HepG2 (cell line): ENCODE results near the gene DPF1. TPM values are rescaled to one million over a fixed set of nuclear protein-coding genes. Genes with fewer than 3 reads are reported as not detected.

ENCODE experiments used
- BCL6 ChIP-seq: IDR thresholded peaks from 2 replicates; pipeline ENCODE4 v1.6.1; 2016; ENCODE audit warnings: missing genetic modification reagents, missing compliant biosample characterization
- CHD2 ChIP-seq: IDR thresholded peaks from 2 replicates; pipeline ENCODE4 v1.6.1; 2011; ENCODE audit warnings: low read depth, low read length, improper control_type of control experiment
- CHD4 ChIP-seq: fragments of 200-600 bp; sonication (generic); IDR thresholded peaks from 2 replicates; pipeline ENCODE4 v1.7.0; 2017; ENCODE audit warnings: mild to moderate bottlenecking, low read length, borderline replicate concordance
- ERF ChIP-seq: IDR thresholded peaks from 2 replicates; pipeline ENCODE4 v1.6.1; 2018; ENCODE audit warnings: missing biosample characterization, missing genetic modification reagents
- GTF2F1 ChIP-seq: fragments of 150-350 bp; IDR thresholded peaks from 2 replicates; pipeline ENCODE4 v1.6.1; 2014; ENCODE audit warnings: low read length
- MED1 ChIP-seq: sonication (generic); formaldehyde crosslinking; IDR thresholded peaks from 2 replicates; pipeline ENCODE4 v1.4.0; 2020; ENCODE audit warnings: missing genetic modification reagents
- MEIS1 ChIP-seq: sonication (generic); formaldehyde crosslinking; IDR thresholded peaks from 2 replicates; pipeline ENCODE4 v1.9.0; 2021; ENCODE audit warnings: mild to moderate bottlenecking, missing genetic modification reagents, moderate library complexity, borderline replicate concordance
- NR2F1 ChIP-seq, 2 experiments: fragments of 450-650 bp in 1 of 2; formaldehyde crosslinking in 1 of 2; IDR thresholded peaks; 2 replicates each; pipeline versions ENCODE4 v1.5.0 to v1.6.1; 2016 to 2020; ENCODE audit warnings: mild to moderate bottlenecking in 1 of 2, missing compliant biosample characterization in 1 of 2, missing genetic modification reagents in 1 of 2, moderate library complexity in 1 of 2
- PHF8 ChIP-seq: sonication (generic); formaldehyde crosslinking; IDR thresholded peaks from 2 replicates; pipeline ENCODE4 v1.5.0; 2020; ENCODE audit warnings: missing genetic modification reagents
- RARA ChIP-seq: IDR thresholded peaks from 2 replicates; pipeline ENCODE4 v1.6.1; 2016; ENCODE audit warnings: missing genetic modification reagents, missing compliant biosample characterization
- SMARCC2 ChIP-seq: fragments of 450-650 bp; IDR thresholded peaks from 2 replicates; pipeline ENCODE4 v1.6.1; 2017; ENCODE audit warnings: antibody characterized with exemption, mild to moderate bottlenecking
- SMC3 ChIP-seq: IDR thresholded peaks from 2 replicates; pipeline ENCODE4 v1.6.1; 2011; ENCODE audit warnings: low read length, improper control_type of control experiment
- YEATS2 ChIP-seq: sonication (generic); formaldehyde crosslinking; IDR thresholded peaks from 2 replicates; pipeline ENCODE4 v1.4.0; 2020; ENCODE audit warnings: missing genetic modification reagents, borderline replicate concordance
- ZNF136 ChIP-seq: sonication (generic); formaldehyde crosslinking; IDR thresholded peaks from 2 replicates; pipeline ENCODE4 v1.8.1; 2022; ENCODE audit warnings: low read depth, mild to moderate bottlenecking, moderate library complexity, missing genetic modification reagents
- ZNF451 ChIP-seq: sonication (generic); formaldehyde crosslinking; IDR thresholded peaks from 2 replicates; pipeline ENCODE4 v1.5.0; 2020; ENCODE audit warnings: mild to moderate bottlenecking, missing genetic modification reagents
- ZNF615 ChIP-seq: sonication (generic); formaldehyde crosslinking; IDR thresholded peaks from 2 replicates; pipeline ENCODE4 v1.5.0; 2020; ENCODE audit warnings: mild to moderate bottlenecking, missing genetic modification reagents, borderline replicate concordance
- ZNF879 ChIP-seq: sonication (generic); formaldehyde crosslinking; IDR thresholded peaks from 2 replicates; pipeline ENCODE4 v1.8.1; 2023; ENCODE audit warnings: missing genetic modification reagents
- polyA plus RNA-seq, 8 experiments: library from polyadenylated mRNA; depleted of rRNA in 3 of 8; stranded (reverse) in 7 of 8; unstranded in 1 of 8; fragments of >200 nt; fragmentation: Illumina TruSeq in 4 of 8; extraction: Trizol in 4 of 8; gene quantifications; 2 replicates each; pipeline versions ENCODE4 v1.2.1 to v1.2.3, GENCODE V29; 2011 to 2016; ENCODE audit warnings: low read depth in 4 of 8, missing spikeins in 1 of 8, mixed read lengths in 1 of 8; ENCODE audit not compliant: insufficient read depth in 1 of 8
- total RNA-seq, 5 experiments: library from RNA; depleted of rRNA; stranded (reverse); fragments of >200 nt; fragmentation: Illumina TruSeq; extraction: Trizol; gene quantifications; 2 replicates each; pipeline ENCODE4 v1.2.3, GENCODE V29; 2016; ENCODE audit warnings: low read depth in 1 of 5
- TF ChIP-seq, protein P1 (sequence below): IDR thresholded peaks from 2 replicates; pipeline ENCODE4 v1.6.1; 2016; ENCODE audit warnings: missing genetic modification reagents, missing compliant biosample characterization
- TF ChIP-seq, protein P2 (sequence below): sonication (generic); formaldehyde crosslinking; conservative IDR thresholded peaks from 2 replicates; pipeline ENCODE4 v1.4.0; 2020; ENCODE audit warnings: mild to moderate bottlenecking, missing genetic modification reagents, moderate library complexity
- TF ChIP-seq, protein P3 (sequence below): sonication (generic); formaldehyde crosslinking; IDR thresholded peaks from 2 replicates; pipeline ENCODE4 v1.5.0; 2020; ENCODE audit warnings: mild to moderate bottlenecking, missing genetic modification reagents
- TF ChIP-seq, protein P4 (sequence below): sonication (generic); formaldehyde crosslinking; IDR thresholded peaks from 2 replicates; pipeline ENCODE4 v1.4.0; 2020; ENCODE audit warnings: missing genetic modification reagents, mild to moderate bottlenecking, borderline replicate concordance

DPF1 gene
- total and polyA plus RNA-seq, 2 of the 13 experiments (the other 11 are each of a cell fraction or from before 2014, with no cell fraction given), result 1.0 to 3.2 TPM

DNA sequence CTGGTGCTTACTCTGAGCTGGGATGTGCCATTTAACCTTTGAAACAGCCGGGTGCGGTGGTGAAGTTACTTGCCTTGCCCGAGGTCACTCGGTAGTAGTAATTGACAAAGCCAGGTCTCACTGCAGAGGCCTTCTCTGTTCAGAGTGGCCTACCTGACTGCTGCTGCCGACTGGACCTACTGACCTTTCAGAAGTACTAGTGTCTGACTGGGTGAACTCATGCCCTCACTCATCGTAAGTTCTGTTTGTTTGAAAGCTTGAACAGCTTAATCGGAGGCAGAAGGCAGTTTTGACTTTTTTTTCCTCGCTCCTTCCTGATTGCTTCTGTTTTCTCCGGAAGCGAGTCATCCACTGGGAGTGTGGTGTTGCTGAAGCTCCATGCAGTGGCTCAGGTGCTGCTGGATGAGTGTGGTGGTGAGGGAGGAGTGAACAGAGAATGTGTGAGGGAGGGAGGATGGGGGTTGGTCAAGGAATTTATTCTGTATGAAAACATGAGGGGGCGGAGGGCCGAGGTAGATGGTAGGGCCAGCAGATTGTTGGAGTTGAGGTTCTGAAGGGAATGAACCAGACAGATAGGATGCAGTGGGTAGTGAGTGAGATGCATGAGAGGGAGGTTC is 43.1 kb upstream of the DPF1 start (continued):
- no peak for TF ChIP-seq CHD2
- TF ChIP-seq YEATS2, result 0 out of 2 replicates have a peak, but pooled peaks have one; percentile 24
- TF ChIP-seq, protein P1, sequence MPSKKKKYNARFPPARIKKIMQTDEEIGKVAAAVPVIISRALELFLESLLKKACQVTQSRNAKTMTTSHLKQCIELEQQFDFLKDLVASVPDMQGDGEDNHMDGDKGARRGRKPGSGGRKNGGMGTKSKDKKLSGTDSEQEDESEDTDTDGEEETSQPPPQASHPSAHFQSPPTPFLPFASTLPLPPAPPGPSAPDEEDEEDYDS (CRISPR knock-in tag), result 0 out of 2 replicates have a peak, but pooled peaks have one; percentile 29
- TF ChIP-seq SMARCC2, result no peak
- no peak for TF ChIP-seq ZNF879 (CRISPR knock-in tag)
- TF ChIP-seq MED1, result 0 out of 2 replicates have a peak, but pooled peaks have one; percentile 24
- no peak for TF ChIP-seq SMC3
- TF ChIP-seq, protein P2, sequence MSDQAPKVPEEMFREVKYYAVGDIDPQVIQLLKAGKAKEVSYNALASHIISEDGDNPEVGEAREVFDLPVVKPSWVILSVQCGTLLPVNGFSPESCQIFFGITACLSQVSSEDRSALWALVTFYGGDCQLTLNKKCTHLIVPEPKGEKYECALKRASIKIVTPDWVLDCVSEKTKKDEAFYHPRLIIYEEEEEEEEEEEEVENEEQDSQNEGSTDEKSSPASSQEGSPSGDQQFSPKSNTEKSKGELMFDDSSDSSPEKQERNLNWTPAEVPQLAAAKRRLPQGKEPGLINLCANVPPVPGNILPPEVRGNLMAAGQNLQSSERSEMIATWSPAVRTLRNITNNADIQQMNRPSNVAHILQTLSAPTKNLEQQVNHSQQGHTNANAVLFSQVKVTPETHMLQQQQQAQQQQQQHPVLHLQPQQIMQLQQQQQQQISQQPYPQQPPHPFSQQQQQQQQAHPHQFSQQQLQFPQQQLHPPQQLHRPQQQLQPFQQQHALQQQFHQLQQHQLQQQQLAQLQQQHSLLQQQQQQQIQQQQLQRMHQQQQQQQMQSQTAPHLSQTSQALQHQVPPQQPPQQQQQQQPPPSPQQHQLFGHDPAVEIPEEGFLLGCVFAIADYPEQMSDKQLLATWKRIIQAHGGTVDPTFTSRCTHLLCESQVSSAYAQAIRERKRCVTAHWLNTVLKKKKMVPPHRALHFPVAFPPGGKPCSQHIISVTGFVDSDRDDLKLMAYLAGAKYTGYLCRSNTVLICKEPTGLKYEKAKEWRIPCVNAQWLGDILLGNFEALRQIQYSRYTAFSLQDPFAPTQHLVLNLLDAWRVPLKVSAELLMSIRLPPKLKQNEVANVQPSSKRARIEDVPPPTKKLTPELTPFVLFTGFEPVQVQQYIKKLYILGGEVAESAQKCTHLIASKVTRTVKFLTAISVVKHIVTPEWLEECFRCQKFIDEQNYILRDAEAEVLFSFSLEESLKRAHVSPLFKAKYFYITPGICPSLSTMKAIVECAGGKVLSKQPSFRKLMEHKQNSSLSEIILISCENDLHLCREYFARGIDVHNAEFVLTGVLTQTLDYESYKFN (CRISPR knock-in tag), result peak; percentile 44; the same call in 1 of the 2 replicates
- 0 out of 2 replicates have a peak, but pooled peaks have one; percentile 7 for TF ChIP-seq BCL6
- TF ChIP-seq, protein P3, sequence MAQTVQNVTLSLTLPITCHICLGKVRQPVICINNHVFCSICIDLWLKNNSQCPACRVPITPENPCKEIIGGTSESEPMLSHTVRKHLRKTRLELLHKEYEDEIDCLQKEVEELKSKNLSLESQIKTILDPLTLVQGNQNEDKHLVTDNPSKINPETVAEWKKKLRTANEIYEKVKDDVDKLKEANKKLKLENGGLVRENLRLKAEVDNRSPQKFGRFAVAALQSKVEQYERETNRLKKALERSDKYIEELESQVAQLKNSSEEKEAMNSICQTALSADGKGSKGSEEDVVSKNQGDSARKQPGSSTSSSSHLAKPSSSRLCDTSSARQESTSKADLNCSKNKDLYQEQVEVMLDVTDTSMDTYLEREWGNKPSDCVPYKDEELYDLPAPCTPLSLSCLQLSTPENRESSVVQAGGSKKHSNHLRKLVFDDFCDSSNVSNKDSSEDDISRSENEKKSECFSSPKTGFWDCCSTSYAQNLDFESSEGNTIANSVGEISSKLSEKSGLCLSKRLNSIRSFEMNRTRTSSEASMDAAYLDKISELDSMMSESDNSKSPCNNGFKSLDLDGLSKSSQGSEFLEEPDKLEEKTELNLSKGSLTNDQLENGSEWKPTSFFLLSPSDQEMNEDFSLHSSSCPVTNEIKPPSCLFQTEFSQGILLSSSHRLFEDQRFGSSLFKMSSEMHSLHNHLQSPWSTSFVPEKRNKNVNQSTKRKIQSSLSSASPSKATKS (CRISPR knock-in tag), result no peak
- TF ChIP-seq NR2F1 (CRISPR knock-in tag; IDR thresholded peaks at IDR 0.05), result peak in 1 of 2 experiments; percentile 17; a peak in 1 of 4 replicates
- peak; percentile 43; the same call in 1 of the 2 replicates for TF ChIP-seq PHF8 (CRISPR knock-in tag)
- no peak for TF ChIP-seq ZNF615 (CRISPR knock-in tag)
- TF ChIP-seq MEIS1, result 0 out of 2 replicates have a peak, but pooled peaks have one; percentile 20
- TF ChIP-seq ZNF136, result no peak
- TF ChIP-seq ERF (CRISPR knock-in tag), result no peak
- peak; percentile 71 for TF ChIP-seq RARA (CRISPR knock-in tag)
- no peak for TF ChIP-seq GTF2F1
- no peak for TF ChIP-seq CHD4
- TF ChIP-seq, protein P4, sequence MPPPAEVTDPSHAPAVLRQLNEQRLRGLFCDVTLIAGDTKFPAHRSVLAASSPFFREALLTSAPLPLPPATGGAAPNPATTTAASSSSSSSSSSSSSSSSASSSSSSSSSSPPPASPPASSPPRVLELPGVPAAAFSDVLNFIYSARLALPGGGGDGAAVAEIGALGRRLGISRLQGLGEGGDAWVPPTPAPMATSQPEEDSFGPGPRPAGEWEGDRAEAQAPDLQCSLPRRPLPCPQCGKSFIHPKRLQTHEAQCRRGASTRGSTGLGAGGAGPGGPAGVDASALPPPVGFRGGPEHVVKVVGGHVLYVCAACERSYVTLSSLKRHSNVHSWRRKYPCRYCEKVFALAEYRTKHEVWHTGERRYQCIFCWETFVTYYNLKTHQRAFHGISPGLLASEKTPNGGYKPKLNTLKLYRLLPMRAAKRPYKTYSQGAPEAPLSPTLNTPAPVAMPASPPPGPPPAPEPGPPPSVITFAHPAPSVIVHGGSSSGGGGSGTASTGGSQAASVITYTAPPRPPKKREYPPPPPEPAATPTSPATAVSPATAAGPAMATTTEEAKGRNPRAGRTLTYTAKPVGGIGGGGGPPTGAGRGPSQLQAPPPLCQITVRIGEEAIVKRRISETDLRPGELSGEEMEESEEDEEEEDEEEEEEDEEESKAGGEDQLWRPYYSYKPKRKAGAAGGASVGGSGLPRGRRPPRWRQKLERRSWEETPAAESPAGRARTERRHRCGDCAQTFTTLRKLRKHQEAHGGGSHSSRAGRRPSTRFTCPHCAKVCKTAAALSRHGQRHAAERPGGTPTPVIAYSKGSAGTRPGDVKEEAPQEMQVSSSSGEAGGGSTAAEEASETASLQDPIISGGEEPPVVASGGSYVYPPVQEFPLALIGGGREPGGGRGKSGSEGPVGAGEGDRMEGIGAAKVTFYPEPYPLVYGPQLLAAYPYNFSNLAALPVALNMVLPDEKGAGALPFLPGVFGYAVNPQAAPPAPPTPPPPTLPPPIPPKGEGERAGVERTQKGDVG (CRISPR knock-in tag), result no peak
- no peak for TF ChIP-seq ZNF451 (CRISPR knock-in tag)
